H54 (cell line): ENCODE data around the gene IAH1.

Experiments used
- DNase-seq: peaks from one replicate; pipeline ENCODE4 v3.0.0; 2011; ENCODE audit warnings: low spot score, mixed read lengths; ENCODE audit not compliant: insufficient read length
- FAIRE-seq: peaks from 3 replicates; lab custom pipeline; 2011; peaks lifted over from hg19 to GRCh38; lab: Jason Lieb, UNC
- POLR2A ChIP-seq: IDR thresholded peaks from 2 replicates; pipeline ENCODE4 v1.6.1; 2011; ENCODE audit warnings: low read depth, mild to moderate bottlenecking, low read length

The IAH1 gene

GRCh38 chr2:9525266-9525665 is 50.9 kb downstream of the IAH1 start:
- FAIRE-seq = no peak
- no peak for TF ChIP-seq POLR2A
- DNase-seq = no peak

DNA sequence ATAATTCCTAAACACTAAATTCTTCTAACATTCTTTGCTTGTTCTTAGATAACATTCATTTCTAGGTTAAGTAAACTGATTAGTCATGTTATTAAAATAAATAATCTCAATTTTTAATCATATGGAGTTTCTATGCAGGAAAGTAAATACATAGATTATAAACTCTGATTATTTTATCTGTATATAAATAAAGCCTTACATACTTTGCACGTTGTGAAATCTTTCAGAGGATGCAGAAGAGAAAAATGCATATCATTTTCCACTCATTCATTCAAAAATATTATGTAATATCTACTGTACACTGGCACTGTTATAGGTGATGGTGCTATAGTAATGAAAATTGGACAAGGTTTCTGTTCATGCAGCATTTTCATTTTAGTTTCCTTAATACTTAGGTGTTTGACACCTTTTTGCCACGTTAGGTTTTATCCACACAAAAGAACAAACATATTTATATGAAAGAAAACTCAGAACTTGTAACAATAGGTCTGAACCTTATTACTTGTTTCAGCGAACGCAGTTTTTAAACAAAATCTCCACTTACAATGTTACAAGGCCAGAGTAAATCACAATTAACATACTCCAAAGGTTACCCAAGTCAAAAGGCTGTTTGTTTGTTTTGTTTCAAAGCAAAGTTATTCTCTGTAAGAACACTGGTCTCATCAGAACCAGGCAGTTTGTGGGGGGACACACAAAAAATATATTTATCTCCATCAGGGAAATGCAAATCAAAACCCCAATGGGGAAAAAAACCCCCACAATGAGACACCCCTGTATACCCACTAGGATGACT is 53.8 kb downstream of the IAH1 start:
- TF ChIP-seq POLR2A = no peak
- no peak for DNase-seq
- FAIRE-seq = no peak

- TF ChIP-seq POLR2A = no peak
- FAIRE-seq (peak; percentile 50), DNase-seq (no peak)
Measured at GRCh38 chr2:9532421-9532820, 58.1 kb downstream of the IAH1 start.

GRCh38 chr2:9533663-9534062 is 59.3 kb downstream of the IAH1 start:
- FAIRE-seq (no peak), DNase-seq (no peak)
- no peak for TF ChIP-seq POLR2A

DNA sequence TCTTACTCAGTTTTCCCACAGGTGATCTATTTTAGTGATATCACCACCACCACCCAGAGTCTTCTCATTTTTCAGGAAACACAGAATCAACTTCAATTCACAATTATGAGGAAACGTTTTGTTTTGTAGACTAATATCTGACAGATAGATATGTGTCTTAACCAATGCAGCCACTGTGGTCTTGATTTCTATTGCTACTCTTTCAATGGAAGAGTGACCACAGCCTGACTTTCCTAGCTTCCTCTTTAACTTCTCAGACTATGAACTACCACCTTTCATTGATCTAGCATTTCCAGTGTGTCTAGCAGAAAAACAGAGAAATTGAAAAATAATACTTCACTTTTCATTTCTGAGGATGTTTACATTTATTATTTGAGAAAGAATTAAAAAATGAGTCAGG is 60.8 kb downstream of the IAH1 start:
- FAIRE-seq = no peak
- no peak for TF ChIP-seq POLR2A
- no peak for DNase-seq

GRCh38 chr2:9536504-9536903 is 62.2 kb downstream of the IAH1 start:
- TF ChIP-seq POLR2A = no peak
- no peak for FAIRE-seq

DNA sequence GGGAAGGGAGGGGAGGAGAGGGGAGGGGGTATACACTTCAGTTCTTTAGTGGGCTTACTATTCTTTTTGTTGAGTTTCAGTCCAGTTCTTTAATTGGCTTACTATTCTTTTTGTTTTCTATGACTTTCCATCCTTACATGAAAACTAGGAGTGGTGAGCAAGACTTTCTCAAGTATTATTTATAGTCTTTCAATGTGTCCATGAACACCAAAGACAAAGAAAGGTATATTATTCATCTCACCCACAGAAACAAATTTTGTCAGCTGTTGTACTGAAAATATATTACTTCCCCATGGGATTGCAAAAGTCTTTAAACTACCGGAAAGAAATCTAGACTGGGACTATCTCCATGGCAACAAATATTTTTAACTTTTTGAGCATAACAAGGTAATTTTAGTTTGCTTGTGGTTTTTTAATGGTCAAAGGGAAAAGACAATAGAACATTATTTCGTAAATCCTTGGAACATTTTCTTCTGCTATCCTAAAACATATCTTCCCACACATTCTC is 63.7 kb downstream of the IAH1 start:
- TF ChIP-seq POLR2A = no peak
- FAIRE-seq = peak; percentile 91

More at GRCh38 chr2:9536504-9536903, 62.2 kb downstream of the IAH1 start:
- DNase-seq = no peak

More for the DNA sequence above, 63.7 kb downstream of the IAH1 start:
- DNase-seq = no peak
